HCT116 (cell line): ENCODE measurements around the gene ATP1B3. TPM values are rescaled to one million over a fixed set of nuclear protein-coding genes. Genes with fewer than 3 reads are reported as not detected.

ENCODE experiments used
- ATAC-seq: fragments of 200-7000 bp; cut with Tn5 transposase; 2 replicates; pipeline ENCODE4 v1.9.1; 2020; ENCODE audit warnings: mild to moderate bottlenecking, moderate library complexity
- BruUV-seq: library from RNA; stranded (reverse); fragments of 400-500 nt; replicated peaks from 2 replicates; lab custom pipeline; 2021; lab: Mats Ljungman, UMichigan
- CTCF ChIA-PET: fragments of 300-600 bp; sonication (Branson Sonifier 250); formaldehyde crosslinking; loops from one replicate; lab custom pipeline; 2021; ENCODE audit warnings: antibody characterized with exemption; lab: Charles Lee
- POLR2A ChIA-PET: fragments of 300-600, 350-600 bp; sonication (Branson Sonifier 250); formaldehyde crosslinking; loops from one replicate; lab custom pipeline; 2021; ENCODE audit warnings: antibody characterized with exemption; lab: Charles Lee
- RAD21 ChIA-PET, 2 experiments: fragments of 300-600 bp; sonication (Branson Sonifier 250); formaldehyde crosslinking; loops; one replicate each; lab custom pipeline; 2023; ENCODE audit warnings: low total read pairs in 2 of 2; ENCODE audit not compliant: uncharacterized antibody in 2 of 2, unreplicated experiment in 2 of 2, low non-redundant PET in 1 of 2; lab: Charles Lee
- DNase-seq: peaks from one replicate; pipeline ENCODE4 v3.0.0-alpha.2; 2010; ENCODE audit warnings: low read depth, low spot score
- H2AFZ ChIP-seq: fragments of 200-600 bp; shearing (Covaris generic), sonication (generic); 2 replicates; pipeline ENCODE4 v1.6.1; 2017; ENCODE audit warnings: low read depth, mixed run types, mixed read lengths, antibody characterized with exemption, low read length; ENCODE audit not compliant: poor library complexity, severe bottlenecking
- H3K27ac ChIP-seq: 2 replicates; pipeline ENCODE4 v1.5.1; 2012; ENCODE audit warnings: low read depth, low read length
- H3K27me3 ChIP-seq: fragments of 200-600 bp; sonication (generic); 2 replicates; pipeline ENCODE4 v1.6.1; 2016; ENCODE audit warnings: mixed run types, low read length, mixed read lengths; ENCODE audit not compliant: insufficient read depth
- H3K36me3 ChIP-seq, 2 experiments: fragments of 200-500 bp in 1 of 2; fragments of 200-600 bp in 1 of 2; sonication (Bioruptor generic) in 1 of 2; sonication (generic) in 1 of 2; 2 replicates each; pipeline versions ENCODE4 v1.5.1 to v1.6.1; 2014 to 2016; ENCODE audit warnings: low read length in 2 of 2, inconsistent platforms in 1 of 2, mixed read lengths in 1 of 2, mixed run types in 1 of 2; ENCODE audit not compliant: insufficient read depth in 2 of 2, control insufficient read depth in 1 of 2
- H3K4me1 ChIP-seq, 2 experiments: fragments of 200-600 bp in 1 of 2; sonication (generic) in 1 of 2; 2 replicates each; pipeline versions ENCODE4 v1.5.1 to v1.6.1; 2012 to 2017; ENCODE audit warnings: low read length in 2 of 2, inconsistent platforms in 1 of 2, mild to moderate bottlenecking in 1 of 2, mixed read lengths in 1 of 2, mixed run types in 1 of 2, moderate library complexity in 1 of 2; ENCODE audit not compliant: insufficient read depth in 2 of 2, control insufficient read depth in 1 of 2
- H3K4me2 ChIP-seq: fragments of 200-600 bp; sonication (generic); 2 replicates; pipeline ENCODE4 v1.6.1; 2017; ENCODE audit warnings: mixed run types, low read length, mixed read lengths
- H3K4me3 ChIP-seq, 2 experiments: fragments of 200-600 bp in 1 of 2; sonication (generic) in 1 of 2; replicated peaks in 1 of 2; 2 replicates each; pipeline ENCODE4 v1.5.1; 2011 to 2016; ENCODE audit warnings: low read length in 2 of 2, control low read depth in 1 of 2, low read depth in 1 of 2, mild to moderate bottlenecking in 1 of 2, mixed read lengths in 1 of 2, mixed run types in 1 of 2
- H3K79me2 ChIP-seq: fragments of 200-600 bp; sonication (generic); 2 replicates; pipeline ENCODE4 v1.6.1; 2017; ENCODE audit warnings: mild to moderate bottlenecking, mixed run types, low read length, moderate library complexity, mixed read lengths; ENCODE audit not compliant: insufficient read depth
- H3K9ac ChIP-seq: fragments of 200-600 bp; sonication (generic); 2 replicates; pipeline ENCODE4 v1.6.1; 2016; ENCODE audit warnings: low read length, mixed read lengths
- H3K9me2 ChIP-seq: fragments of 200-600 bp; sonication (generic), shearing (Covaris generic); 2 replicates; pipeline ENCODE4 v1.6.1; 2017; ENCODE audit warnings: mixed run types, mild to moderate bottlenecking, moderate library complexity; ENCODE audit not compliant: insufficient read depth
- H3K9me3 ChIP-seq, 2 experiments: fragments of 200-500 bp in 1 of 2; fragments of 200-600 bp in 1 of 2; sonication (Bioruptor generic) in 1 of 2; sonication (generic) in 1 of 2; 2 replicates each; pipeline ENCODE4 v1.6.1; 2014 to 2017; ENCODE audit warnings: low read length in 2 of 2, mixed read lengths in 2 of 2, inconsistent platforms in 1 of 2, low read depth in 1 of 2, mild to moderate bottlenecking in 1 of 2, mixed run types in 1 of 2, moderate library complexity in 1 of 2; ENCODE audit not compliant: control insufficient read depth in 1 of 2, insufficient read depth in 1 of 2
- H4K20me1 ChIP-seq: fragments of 200-600 bp; sonication (generic), shearing (Covaris generic); 2 replicates; pipeline ENCODE4 v1.6.1; 2017; ENCODE audit warnings: mixed run types, mild to moderate bottlenecking, moderate library complexity; ENCODE audit not compliant: insufficient read depth
- ATF3 ChIP-seq: IDR thresholded peaks from 2 replicates; pipeline ENCODE4 v1.6.1; 2012
- CBX3 ChIP-seq: IDR thresholded peaks from 2 replicates; pipeline ENCODE4 v1.6.1; 2012; ENCODE audit warnings: low read depth
- CTCF ChIP-seq, 3 experiments: fragments of 200-600 bp in 1 of 3; sonication (generic) in 1 of 3; IDR thresholded peaks in 2 of 3; conservative IDR thresholded peaks in 1 of 3; 2 replicates each; pipeline ENCODE4 v1.5.1; 2012 to 2017; ENCODE audit warnings: low read depth in 2 of 3, low read length in 2 of 3, antibody characterized with exemption in 1 of 3, borderline replicate concordance in 1 of 3, control low read depth in 1 of 3, mild to moderate bottlenecking in 1 of 3, mixed read lengths in 1 of 3, mixed run types in 1 of 3, moderate library complexity in 1 of 3; ENCODE audit not compliant: insufficient read depth in 1 of 3
- ELF1 ChIP-seq: IDR thresholded peaks from 2 replicates; pipeline ENCODE4 v1.6.1; 2012; ENCODE audit warnings: low read depth, borderline replicate concordance
- EZH2 ChIP-seq: fragments of 200-600 bp; sonication (generic); IDR thresholded peaks from 2 replicates; pipeline ENCODE4 v1.6.1; 2017; ENCODE audit warnings: antibody characterized with exemption, mixed run types
- EZH2phosphoT487 ChIP-seq: fragments of 200-600 bp; IDR thresholded peaks from 2 replicates; pipeline ENCODE4 v1.6.1; 2018; ENCODE audit warnings: antibody characterized with exemption, borderline replicate concordance
- FOSL1 ChIP-seq: IDR thresholded peaks from 2 replicates; pipeline ENCODE4 v1.6.1; 2012; ENCODE audit warnings: low read depth
- JUND ChIP-seq: IDR thresholded peaks from 2 replicates; pipeline ENCODE4 v1.6.1; 2012
- MAX ChIP-seq: IDR thresholded peaks from 2 replicates; pipeline ENCODE4 v1.6.1; 2012
- POLR2AphosphoS5 ChIP-seq: IDR thresholded peaks from 2 replicates; pipeline ENCODE4 v1.6.1; 2011; ENCODE audit warnings: mild to moderate bottlenecking, low read depth, low read length, moderate library complexity
- SIN3A ChIP-seq: IDR thresholded peaks from 2 replicates; pipeline ENCODE4 v1.6.1; 2012; ENCODE audit warnings: low read depth
- SP1 ChIP-seq: IDR thresholded peaks from 2 replicates; pipeline ENCODE4 v1.6.1; 2012; ENCODE audit warnings: low read depth
- SRF ChIP-seq: IDR thresholded peaks from 2 replicates; pipeline ENCODE4 v1.6.1; 2012; ENCODE audit warnings: low read depth
- TCF7L2 ChIP-seq: IDR thresholded peaks from 2 replicates; pipeline ENCODE4 v1.7.0; 2011; ENCODE audit warnings: borderline replicate concordance, inconsistent platforms; ENCODE audit not compliant: insufficient read depth, insufficient read length; ENCODE audit errors: extremely low read depth
- YY1 ChIP-seq: IDR thresholded peaks from 2 replicates; pipeline ENCODE4 v1.6.1; 2011; ENCODE audit warnings: low read length, low read depth, moderate library complexity, mild to moderate bottlenecking; ENCODE audit not compliant: insufficient replicate concordance; ENCODE audit errors: extremely low read depth
- ZBTB33 ChIP-seq: IDR thresholded peaks from 2 replicates; pipeline ENCODE4 v1.6.1; 2011; ENCODE audit warnings: mild to moderate bottlenecking, low read length, moderate library complexity; ENCODE audit not compliant: insufficient replicate concordance; ENCODE audit errors: extremely low read depth
- ZFX ChIP-seq: fragments of 450-650 bp; IDR thresholded peaks from 2 replicates; pipeline ENCODE4 v1.6.1; 2017
- intact Hi-C: fragments of 100-400 bp; cut with micrococcal nuclease; formaldehyde crosslinking; loops from 2 replicates; pipeline ENCODE4 v1.10.0; 2022
- total RNA-seq: library from RNA; stranded (reverse); gene quantifications from one replicate; pipeline ENCODE4 v1.2.1, GENCODE V29; 2021; ENCODE audit not compliant: unreplicated experiment

The ATP1B3 gene
- total RNA-seq, 1 experiment from 2014 or later, result 147 TPM

- no peak for TF ChIP-seq EZH2
- TF ChIP-seq FOSL1, result peak; percentile 92
- no peak for TF ChIP-seq ZFX
- no peak; a peak in 1 of 6 replicates for TF ChIP-seq CTCF (IDR thresholded peaks at IDR 0.05 in 2 of 3, conservative IDR thresholded peaks at IDR 0.05 in 1 of 3; ENCODE audit: borderline replicate concordance in 1 of 3, insufficient read depth in 1 of 3, low read depth in 2 of 3, low read length in 2 of 3)
- TF ChIP-seq EZH2phosphoT487, result no peak
- TF ChIP-seq YY1, result no peak
- no peak; the same call in 1 of the 2 replicates for TF ChIP-seq ELF1
Measured at GRCh38 chr3:141940194-141940776, 63.8 kb downstream of the ATP1B3 start (continued).

- Histone ChIP-seq H3K27me3 (no peaks in the 10 kb centered on the region), H3K9me2 (no peaks in the 10 kb centered on the region), H4K20me1 (no peaks in the 10 kb centered on the region), H3K4me3 (peak overlapping the region; percentile 42 to 54), H3K36me3 (no peaks in the 10 kb centered on the region), H3K79me2 (no peaks in the 10 kb centered on the region), H3K4me2 (peak overlapping the region; percentile 77), H3K9me3 (no peaks in the 10 kb centered on the region), H3K27ac (peak overlapping the region; percentile 88), H3K9ac (peak overlapping the region; percentile 53), H2AFZ (no peak overlapping the region), H3K4me1 (peaks cover 44 to 55% of the 10 kb centered on the region in 2 experiments)
- ATAC-seq (peak; percentile 53), DNase-seq (peak; percentile 15)
- TSS peak; percentile 82 for BruUV-seq
- intact Hi-C loops, result no loop called here
- ChIA-PET POLR2A (interaction anchor here (0.6 to 1.4 kb wide), 6 partner anchors 11 to 966 kb away, joined by 3 to 5 read pairs (median 4); no protein-coding TSS in a partner anchor), RAD21 (no interaction called here), CTCF (no interaction called here)
- TF ChIP-seq SIN3A (no peak), SP1 (no peak), ELF1 (no peak), EZH2phosphoT487 (no peak), SRF (no peak), CTCF (IDR thresholded peaks at IDR 0.05 in 2 of 3, conservative IDR thresholded peaks at IDR 0.05 in 1 of 3; ENCODE audit: borderline replicate concordance in 1 of 3, insufficient read depth in 1 of 3, low read depth in 2 of 3, low read length in 2 of 3) (no peak), FOSL1 (no peak), JUND (no peak), MAX (no peak), POLR2AphosphoS5 (no peak), CBX3 (no peak), ZBTB33 (no peak), EZH2 (no peak), ATF3 (no peak), TCF7L2 (no peak)
Measured at GRCh38 chr3:141941093-141941492, 64.7 kb downstream of the ATP1B3 start.
